Subcutaneous adipose tissue (tissue), 4 donors: ENCODE measurements around the gene HUNK. TPM values are rescaled to one million over a fixed set of nuclear protein-coding genes. Genes with fewer than 3 reads are reported as not detected.

ENCODE experiments used
- CTCF ChIP-seq: fragments of 450-650 bp; IDR thresholded peaks from one replicate; pipeline ENCODE4 v1.5.1; 2016; ENCODE audit warnings: low read depth, mild to moderate bottlenecking, control low read depth, antibody characterized with exemption, moderate library complexity
- total RNA-seq, 4 donors: library from RNA; depleted of rRNA; stranded (reverse); fragments of >200 nt; gene quantifications; one replicate each; pipeline ENCODE4 v1.1.0, GENCODE V29; 2016

The HUNK gene
- total RNA-seq, 4 donors from 2014 or later, result 0.16 to 0.66 (median 0.18) TPM

- TF ChIP-seq CTCF, result no peak
Observed at GRCh38 chr21:31879241-31879650, 6.4 kb downstream of the HUNK start.

- TF ChIP-seq CTCF, result no peak
Observed at GRCh38 chr21:31879911-31880310, 7.1 kb downstream of the HUNK start.

GRCh38 chr21:31880816-31881215, 8.0 kb downstream of the HUNK start:
- no peak for TF ChIP-seq CTCF

- TF ChIP-seq CTCF, result no peak
Observed at GRCh38 chr21:31882711-31883110, 9.9 kb downstream of the HUNK start.

GRCh38 chr21:31885146-31885545, 12.3 kb downstream of the HUNK start:
- no peak for TF ChIP-seq CTCF

GRCh38 chr21:31886915-31887314, 14.1 kb downstream of the HUNK start:
- no peak for TF ChIP-seq CTCF

- no peak for TF ChIP-seq CTCF
Observed at GRCh38 chr21:31887391-31887841, 14.6 kb downstream of the HUNK start.
